GM23338 (cell line): ENCODE results near the gene COL15A1. TPM values are rescaled to one million over a fixed set of nuclear protein-coding genes. Genes with fewer than 3 reads are reported as not detected.

Experiments used
- ATAC-seq: fragments of 200-7000 bp; cut with Tn5 transposase; 3 replicates; pipeline ENCODE4 v1.9.1; 2020
- DNase-seq: peaks from one replicate; pipeline ENCODE4 v3.0.0-alpha.2; 2015; ENCODE audit warnings: low spot score
- H2AFZ ChIP-seq: fragments of 200-600 bp; sonication (generic); 2 replicates; pipeline ENCODE4 v1.8.0; 2016; ENCODE audit warnings: antibody characterized with exemption, mild to moderate bottlenecking, moderate library complexity
- H3F3A ChIP-seq: fragments of 200-600 bp; sonication (generic); replicated peaks from 2 replicates; pipeline ENCODE4 v1.8.0; 2017; ENCODE audit warnings: antibody characterized with exemption, mixed run types, low read depth
- H3K27ac ChIP-seq: fragments of 200-600 bp; sonication (generic); 2 replicates; pipeline ENCODE4 v1.6.1; 2016; ENCODE audit warnings: low read depth
- H3K27me3 ChIP-seq: fragments of 200-600 bp; sonication (generic); 2 replicates; pipeline ENCODE4 v1.8.0; 2016; ENCODE audit warnings: mild to moderate bottlenecking, mixed run types, moderate library complexity; ENCODE audit not compliant: insufficient read depth
- H3K36me3 ChIP-seq: fragments of 200-600 bp; sonication (generic); 2 replicates; pipeline ENCODE4 v1.8.0; 2016; ENCODE audit warnings: mild to moderate bottlenecking; ENCODE audit not compliant: insufficient read depth
- H3K4me1 ChIP-seq: fragments of 200-600 bp; sonication (generic); 2 replicates; pipeline ENCODE4 v1.8.0; 2016; ENCODE audit warnings: mild to moderate bottlenecking, moderate library complexity; ENCODE audit not compliant: insufficient read depth
- H3K4me2 ChIP-seq: fragments of 200-600 bp; sonication (generic); 2 replicates; pipeline ENCODE4 v1.7.1; 2017; ENCODE audit warnings: mixed run types
- H3K4me3 ChIP-seq: fragments of 200-600 bp; sonication (generic); 2 replicates; pipeline ENCODE4 v1.6.1; 2016; ENCODE audit warnings: mixed run types
- H3K79me2 ChIP-seq: fragments of 200-600 bp; sonication (generic); replicated peaks from 2 replicates; pipeline ENCODE4 v1.8.0; 2017; ENCODE audit warnings: mild to moderate bottlenecking; ENCODE audit not compliant: insufficient read depth
- H3K9me2 ChIP-seq: fragments of 200-600 bp; sonication (generic); 2 replicates; pipeline ENCODE4 v1.8.0; 2017; ENCODE audit not compliant: insufficient read depth
- H4K20me1 ChIP-seq: fragments of 200-600 bp; sonication (generic); replicated peaks from 2 replicates; pipeline ENCODE4 v1.8.0; 2017; ENCODE audit warnings: mild to moderate bottlenecking; ENCODE audit not compliant: insufficient read depth
- H3K27ac Mint-ChIP-seq: 2 replicates; pipeline ENCODE4 v1.8.0; 2020; ENCODE audit warnings: inconsistent platforms, mild to moderate bottlenecking, moderate library complexity, mixed read lengths
- H3K27me3 Mint-ChIP-seq: 3 replicates; pipeline ENCODE4 v1.8.0; 2022; ENCODE audit warnings: low read depth, mild to moderate bottlenecking, moderate library complexity, mixed read lengths, inconsistent platforms; ENCODE audit not compliant: insufficient read depth, poor library complexity
- H3K36me3 Mint-ChIP-seq: 3 replicates; pipeline ENCODE4 v1.8.0; 2021; ENCODE audit warnings: low read depth, mild to moderate bottlenecking, inconsistent platforms, moderate library complexity, mixed read lengths
- H3K4me1 Mint-ChIP-seq: 3 replicates; pipeline ENCODE4 v1.8.0; 2020; ENCODE audit warnings: mild to moderate bottlenecking, inconsistent platforms, mixed read lengths
- H3K4me3 Mint-ChIP-seq: 3 replicates; pipeline ENCODE4 v1.8.0; 2021; ENCODE audit warnings: moderate library complexity, mild to moderate bottlenecking, inconsistent platforms, mixed read lengths
- H3K9me3 Mint-ChIP-seq: 3 replicates; pipeline ENCODE4 v1.8.0; 2020; ENCODE audit warnings: moderate library complexity, mild to moderate bottlenecking, inconsistent platforms, mixed read lengths
- EZH2 ChIP-seq: fragments of 200-600 bp; sonication (generic); IDR thresholded peaks from one replicate; pipeline ENCODE4 v1.8.0; 2017; ENCODE audit warnings: antibody characterized with exemption, mild to moderate bottlenecking, low read depth; ENCODE audit not compliant: unreplicated experiment
- JUNB ChIP-seq: IDR thresholded peaks from one replicate; pipeline ENCODE4 v1.6.1; 2016; ENCODE audit warnings: antibody characterized with exemption; ENCODE audit not compliant: unreplicated experiment
- POLR2AphosphoS5 ChIP-seq: IDR thresholded peaks from 2 replicates; pipeline ENCODE4 v1.6.1; 2016; ENCODE audit warnings: antibody characterized with exemption, low read depth
- STAT1 ChIP-seq: IDR thresholded peaks from one replicate; pipeline ENCODE4 v1.6.1; 2016; ENCODE audit warnings: antibody characterized with exemption; ENCODE audit not compliant: unreplicated experiment
- ZNF114 ChIP-seq: fragments of 250-450 bp; sonication (Bioruptor Pico); IDR thresholded peaks from 2 replicates; pipeline ENCODE4 v1.5.0; 2020; ENCODE audit warnings: mild to moderate bottlenecking, moderate library complexity
- polyA plus RNA-seq: library from polyadenylated mRNA; unstranded; fragments of >200 nt; fragmentation: Nextera tagmentation; extraction: Ambion mirVana; gene quantifications from 2 replicates; pipeline ENCODE4 v1.2.1, GENCODE V29; 2016
- total RNA-seq: library from RNA; depleted of rRNA; stranded (reverse); fragments of >200 nt; shearing (Covaris generic); gene quantifications from 2 replicates; pipeline ENCODE4 v1.2.3, GENCODE V29; 2014
- TF ChIP-seq, protein P1 (sequence below): IDR thresholded peaks from one replicate; pipeline ENCODE4 v1.6.1; 2018; ENCODE audit warnings: antibody characterized with exemption; ENCODE audit not compliant: unreplicated experiment
- TF ChIP-seq, protein P2 (sequence below), 2 experiments: fragments of 200-600 bp in 1 of 2; sonication (generic) in 1 of 2; conservative IDR thresholded peaks; 2 replicates each; pipeline versions ENCODE4 v1.5.1 to v1.6.1; 2016 to 2017; ENCODE audit warnings: antibody characterized with exemption in 2 of 2, low read depth in 2 of 2, mild to moderate bottlenecking in 2 of 2, moderate library complexity in 1 of 2
- TF ChIP-seq, protein P3 (sequence below): fragments of 250-450 bp; sonication (Bioruptor Pico); IDR thresholded peaks from 2 replicates; pipeline ENCODE4 v1.5.0; 2020; ENCODE audit warnings: mild to moderate bottlenecking, moderate library complexity

Gene COL15A1
- total and polyA plus RNA-seq, 2 experiments from 2014 or later = 0.17 to 0.18 TPM

DNA sequence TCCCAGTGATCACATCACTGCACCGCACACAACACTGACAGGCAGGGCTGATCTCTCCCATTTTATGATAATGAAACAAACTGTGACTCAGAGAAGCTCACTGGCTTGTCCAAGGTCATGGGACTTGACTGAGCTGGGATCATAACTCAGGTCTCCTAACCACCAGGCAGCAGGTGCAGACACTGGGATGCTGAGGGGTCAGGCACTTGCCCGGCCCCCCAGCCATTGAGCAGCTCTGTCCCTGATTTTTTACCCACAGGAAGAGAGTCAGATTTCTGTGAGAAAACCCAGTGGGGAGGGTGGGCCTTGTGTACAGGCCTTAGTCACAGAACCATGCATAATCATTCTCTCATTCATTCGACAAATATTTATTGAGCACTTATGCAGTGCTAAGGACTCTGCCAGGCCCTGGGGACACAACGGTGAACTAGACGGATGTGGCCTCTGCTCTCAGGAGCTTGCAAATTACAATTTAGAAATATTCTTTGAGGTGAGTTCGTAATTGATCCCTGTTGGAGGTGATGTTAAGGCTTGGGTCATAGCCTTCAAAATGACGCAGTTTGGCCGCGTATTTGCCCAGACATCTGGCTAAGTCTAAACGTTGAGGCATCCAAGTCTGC lies 106.7 kb downstream of the COL15A1 start (continued):
- TF ChIP-seq, protein P1, sequence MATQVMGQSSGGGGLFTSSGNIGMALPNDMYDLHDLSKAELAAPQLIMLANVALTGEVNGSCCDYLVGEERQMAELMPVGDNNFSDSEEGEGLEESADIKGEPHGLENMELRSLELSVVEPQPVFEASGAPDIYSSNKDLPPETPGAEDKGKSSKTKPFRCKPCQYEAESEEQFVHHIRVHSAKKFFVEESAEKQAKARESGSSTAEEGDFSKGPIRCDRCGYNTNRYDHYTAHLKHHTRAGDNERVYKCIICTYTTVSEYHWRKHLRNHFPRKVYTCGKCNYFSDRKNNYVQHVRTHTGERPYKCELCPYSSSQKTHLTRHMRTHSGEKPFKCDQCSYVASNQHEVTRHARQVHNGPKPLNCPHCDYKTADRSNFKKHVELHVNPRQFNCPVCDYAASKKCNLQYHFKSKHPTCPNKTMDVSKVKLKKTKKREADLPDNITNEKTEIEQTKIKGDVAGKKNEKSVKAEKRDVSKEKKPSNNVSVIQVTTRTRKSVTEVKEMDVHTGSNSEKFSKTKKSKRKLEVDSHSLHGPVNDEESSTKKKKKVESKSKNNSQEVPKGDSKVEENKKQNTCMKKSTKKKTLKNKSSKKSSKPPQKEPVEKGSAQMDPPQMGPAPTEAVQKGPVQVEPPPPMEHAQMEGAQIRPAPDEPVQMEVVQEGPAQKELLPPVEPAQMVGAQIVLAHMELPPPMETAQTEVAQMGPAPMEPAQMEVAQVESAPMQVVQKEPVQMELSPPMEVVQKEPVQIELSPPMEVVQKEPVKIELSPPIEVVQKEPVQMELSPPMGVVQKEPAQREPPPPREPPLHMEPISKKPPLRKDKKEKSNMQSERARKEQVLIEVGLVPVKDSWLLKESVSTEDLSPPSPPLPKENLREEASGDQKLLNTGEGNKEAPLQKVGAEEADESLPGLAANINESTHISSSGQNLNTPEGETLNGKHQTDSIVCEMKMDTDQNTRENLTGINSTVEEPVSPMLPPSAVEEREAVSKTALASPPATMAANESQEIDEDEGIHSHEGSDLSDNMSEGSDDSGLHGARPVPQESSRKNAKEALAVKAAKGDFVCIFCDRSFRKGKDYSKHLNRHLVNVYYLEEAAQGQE = no peak
- TF ChIP-seq ZNF114 (CRISPR knock-in tag) (no peak), JUNB (no peak), STAT1 (no peak), POLR2AphosphoS5 (no peak)
- TF ChIP-seq, protein P2, sequence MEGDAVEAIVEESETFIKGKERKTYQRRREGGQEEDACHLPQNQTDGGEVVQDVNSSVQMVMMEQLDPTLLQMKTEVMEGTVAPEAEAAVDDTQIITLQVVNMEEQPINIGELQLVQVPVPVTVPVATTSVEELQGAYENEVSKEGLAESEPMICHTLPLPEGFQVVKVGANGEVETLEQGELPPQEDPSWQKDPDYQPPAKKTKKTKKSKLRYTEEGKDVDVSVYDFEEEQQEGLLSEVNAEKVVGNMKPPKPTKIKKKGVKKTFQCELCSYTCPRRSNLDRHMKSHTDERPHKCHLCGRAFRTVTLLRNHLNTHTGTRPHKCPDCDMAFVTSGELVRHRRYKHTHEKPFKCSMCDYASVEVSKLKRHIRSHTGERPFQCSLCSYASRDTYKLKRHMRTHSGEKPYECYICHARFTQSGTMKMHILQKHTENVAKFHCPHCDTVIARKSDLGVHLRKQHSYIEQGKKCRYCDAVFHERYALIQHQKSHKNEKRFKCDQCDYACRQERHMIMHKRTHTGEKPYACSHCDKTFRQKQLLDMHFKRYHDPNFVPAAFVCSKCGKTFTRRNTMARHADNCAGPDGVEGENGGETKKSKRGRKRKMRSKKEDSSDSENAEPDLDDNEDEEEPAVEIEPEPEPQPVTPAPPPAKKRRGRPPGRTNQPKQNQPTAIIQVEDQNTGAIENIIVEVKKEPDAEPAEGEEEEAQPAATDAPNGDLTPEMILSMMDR (conservative IDR thresholded peaks at IDR 0.05; ENCODE audit: low read depth in 2 of 2) = no peak

DNA sequence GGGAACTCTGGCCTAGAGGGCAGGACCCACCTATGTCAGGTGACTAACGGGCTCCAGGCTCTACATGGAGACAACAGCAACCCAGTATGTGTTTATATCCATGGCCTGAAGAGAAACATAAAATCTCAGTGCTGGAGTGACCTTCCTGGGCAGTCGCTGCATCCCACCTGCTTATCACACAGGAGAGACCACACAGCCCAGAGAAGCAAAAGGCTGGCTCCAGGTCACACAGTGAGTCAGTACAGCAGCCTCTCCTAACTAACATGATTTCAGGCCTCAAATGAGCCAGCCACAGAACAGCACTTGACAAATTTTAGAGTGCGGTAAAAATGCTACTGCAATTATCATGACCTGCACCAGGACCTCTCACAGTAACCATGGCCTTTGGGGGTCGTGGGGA lies 107.2 kb downstream of the COL15A1 start:
- DNase-seq (no peak), ATAC-seq (no peak)
- H3K4me3 ChIP-seq = no peak overlapping the region
- H3K79me2 ChIP-seq = no peaks in the 10 kb centered on the region
- Mint-ChIP-seq H3K27me3 (no peaks in the 10 kb centered on the region), H3K4me3 (no peak overlapping the region), H3K4me1 (peaks cover 7% of the 10 kb centered on the region; the same call in 2 of the 3 replicates), H3K36me3 (no peaks in the 10 kb centered on the region), H3K27ac (no peak overlapping the region), H3K9me3 (no peaks in the 10 kb centered on the region; the same call in 2 of the 3 replicates)
- H3K36me3 ChIP-seq = no peaks in the 10 kb centered on the region
- no peaks in the 10 kb centered on the region for H3K4me1 ChIP-seq
- H3K4me2 ChIP-seq = no peak overlapping the region
- H3K27me3 ChIP-seq = no peaks in the 10 kb centered on the region
- no peak overlapping the region for H2AFZ ChIP-seq
- H3K9me2 ChIP-seq = no peaks in the 10 kb centered on the region
- no peak overlapping the region for H3K27ac ChIP-seq
- H3F3A ChIP-seq = no peaks in the 10 kb centered on the region
- H4K20me1 ChIP-seq = no peaks in the 10 kb centered on the region
- TF ChIP-seq, protein P2 (conservative IDR thresholded peaks at IDR 0.05; ENCODE audit: low read depth in 2 of 2) = no peak
- TF ChIP-seq, protein P3, sequence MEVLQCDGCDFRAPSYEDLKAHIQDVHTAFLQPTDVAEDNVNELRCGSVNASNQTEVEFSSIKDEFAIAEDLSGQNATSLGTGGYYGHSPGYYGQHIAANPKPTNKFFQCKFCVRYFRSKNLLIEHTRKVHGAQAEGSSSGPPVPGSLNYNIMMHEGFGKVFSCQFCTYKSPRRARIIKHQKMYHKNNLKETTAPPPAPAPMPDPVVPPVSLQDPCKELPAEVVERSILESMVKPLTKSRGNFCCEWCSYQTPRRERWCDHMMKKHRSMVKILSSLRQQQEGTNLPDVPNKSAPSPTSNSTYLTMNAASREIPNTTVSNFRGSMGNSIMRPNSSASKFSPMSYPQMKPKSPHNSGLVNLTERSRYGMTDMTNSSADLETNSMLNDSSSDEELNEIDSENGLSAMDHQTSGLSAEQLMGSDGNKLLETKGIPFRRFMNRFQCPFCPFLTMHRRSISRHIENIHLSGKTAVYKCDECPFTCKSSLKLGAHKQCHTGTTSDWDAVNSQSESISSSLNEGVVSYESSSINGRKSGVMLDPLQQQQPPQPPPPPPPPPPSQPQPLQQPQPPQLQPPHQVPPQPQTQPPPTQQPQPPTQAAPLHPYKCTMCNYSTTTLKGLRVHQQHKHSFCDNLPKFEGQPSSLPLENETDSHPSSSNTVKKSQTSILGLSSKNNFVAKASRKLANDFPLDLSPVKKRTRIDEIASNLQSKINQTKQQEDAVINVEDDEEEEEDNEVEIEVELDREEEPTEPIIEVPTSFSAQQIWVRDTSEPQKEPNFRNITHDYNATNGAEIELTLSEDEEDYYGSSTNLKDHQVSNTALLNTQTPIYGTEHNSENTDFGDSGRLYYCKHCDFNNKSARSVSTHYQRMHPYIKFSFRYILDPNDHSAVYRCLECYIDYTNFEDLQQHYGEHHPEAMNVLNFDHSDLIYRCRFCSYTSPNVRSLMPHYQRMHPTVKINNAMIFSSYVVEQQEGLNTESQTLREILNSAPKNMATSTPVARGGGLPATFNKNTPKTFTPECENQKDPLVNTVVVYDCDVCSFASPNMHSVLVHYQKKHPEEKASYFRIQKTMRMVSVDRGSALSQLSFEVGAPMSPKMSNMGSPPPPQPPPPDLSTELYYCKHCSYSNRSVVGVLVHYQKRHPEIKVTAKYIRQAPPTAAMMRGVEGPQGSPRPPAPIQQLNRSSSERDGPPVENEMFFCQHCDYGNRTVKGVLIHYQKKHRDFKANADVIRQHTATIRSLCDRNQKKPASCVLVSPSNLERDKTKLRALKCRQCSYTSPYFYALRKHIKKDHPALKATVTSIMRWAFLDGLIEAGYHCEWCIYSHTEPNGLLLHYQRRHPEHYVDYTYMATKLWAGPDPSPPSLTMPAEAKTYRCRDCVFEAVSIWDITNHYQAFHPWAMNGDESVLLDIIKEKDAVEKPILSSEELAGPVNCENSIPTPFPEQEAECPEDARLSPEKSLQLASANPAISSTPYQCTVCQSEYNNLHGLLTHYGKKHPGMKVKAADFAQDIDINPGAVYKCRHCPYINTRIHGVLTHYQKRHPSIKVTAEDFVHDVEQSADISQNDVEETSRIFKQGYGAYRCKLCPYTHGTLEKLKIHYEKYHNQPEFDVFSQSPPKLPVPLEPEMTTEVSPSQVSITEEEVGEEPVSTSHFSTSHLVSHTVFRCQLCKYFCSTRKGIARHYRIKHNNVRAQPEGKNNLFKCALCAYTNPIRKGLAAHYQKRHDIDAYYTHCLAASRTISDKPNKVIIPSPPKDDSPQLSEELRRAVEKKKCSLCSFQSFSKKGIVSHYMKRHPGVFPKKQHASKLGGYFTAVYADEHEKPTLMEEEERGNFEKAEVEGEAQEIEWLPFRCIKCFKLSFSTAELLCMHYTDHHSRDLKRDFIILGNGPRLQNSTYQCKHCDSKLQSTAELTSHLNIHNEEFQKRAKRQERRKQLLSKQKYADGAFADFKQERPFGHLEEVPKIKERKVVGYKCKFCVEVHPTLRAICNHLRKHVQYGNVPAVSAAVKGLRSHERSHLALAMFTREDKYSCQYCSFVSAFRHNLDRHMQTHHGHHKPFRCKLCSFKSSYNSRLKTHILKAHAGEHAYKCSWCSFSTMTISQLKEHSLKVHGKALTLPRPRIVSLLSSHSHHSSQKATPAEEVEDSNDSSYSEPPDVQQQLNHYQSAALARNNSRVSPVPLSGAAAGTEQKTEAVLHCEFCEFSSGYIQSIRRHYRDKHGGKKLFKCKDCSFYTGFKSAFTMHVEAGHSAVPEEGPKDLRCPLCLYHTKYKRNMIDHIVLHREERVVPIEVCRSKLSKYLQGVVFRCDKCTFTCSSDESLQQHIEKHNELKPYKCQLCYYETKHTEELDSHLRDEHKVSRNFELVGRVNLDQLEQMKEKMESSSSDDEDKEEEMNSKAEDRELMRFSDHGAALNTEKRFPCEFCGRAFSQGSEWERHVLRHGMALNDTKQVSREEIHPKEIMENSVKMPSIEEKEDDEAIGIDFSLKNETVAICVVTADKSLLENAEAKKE (CRISPR knock-in tag) = no peak
- no peak for TF ChIP-seq EZH2
